Measurements from ENCODE around the gene APLP2.

APLP2 gene

GRCh38 chr11:130118636-130119387 lies 49.1 kb downstream of the APLP2 start:
- no peak for DNase-seq (ENCODE audit: low read depth)

- DNase-seq (ENCODE audit: low read depth) = no peak
Measured at GRCh38 chr11:130120045-130120444, 50.4 kb downstream of the APLP2 start.

DNA sequence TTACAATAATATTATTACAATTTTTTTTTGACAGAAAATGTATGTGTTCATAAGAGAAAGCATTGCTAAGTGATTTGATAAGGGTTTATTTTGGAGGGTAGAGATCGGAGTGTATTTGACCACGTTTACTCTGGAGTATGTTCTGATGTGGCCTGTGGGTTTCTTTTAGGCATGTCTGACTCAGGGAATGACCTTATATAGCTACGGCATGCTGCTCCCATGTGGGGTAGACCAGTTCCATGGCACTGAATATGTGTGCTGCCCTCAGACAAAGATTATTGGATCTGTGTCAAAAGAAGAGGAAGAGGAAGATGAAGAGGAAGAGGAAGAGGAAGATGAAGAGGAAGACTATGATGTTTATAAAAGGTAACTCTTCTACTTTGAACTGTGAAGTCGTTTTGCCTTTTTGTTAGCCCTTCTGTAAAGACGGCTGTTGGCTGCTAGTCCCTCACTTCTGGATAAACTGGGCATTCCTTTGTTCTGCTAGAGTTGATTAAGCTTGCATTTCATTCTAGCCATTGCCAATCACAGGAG lies 51.8 kb downstream of the APLP2 start:
- no peak for DNase-seq (ENCODE audit: low read depth)

DNA sequence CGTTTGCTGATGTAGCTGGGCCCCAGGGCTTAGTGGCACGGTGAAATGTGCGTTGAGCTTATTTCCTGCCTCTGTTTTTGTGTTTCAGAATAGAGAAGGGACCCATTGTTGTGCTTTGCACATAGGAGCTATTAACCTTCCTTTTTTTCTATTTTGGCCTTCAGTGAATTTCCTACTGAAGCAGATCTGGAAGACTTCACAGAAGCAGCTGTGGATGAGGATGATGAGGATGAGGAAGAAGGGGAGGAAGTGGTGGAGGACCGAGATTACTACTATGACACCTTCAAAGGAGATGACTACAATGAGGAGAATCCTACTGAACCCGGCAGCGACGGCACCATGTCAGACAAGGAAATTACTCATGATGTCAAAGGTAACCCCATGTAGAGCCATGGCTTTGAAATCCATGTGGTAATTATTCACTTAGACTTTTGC lies 52.5 kb downstream of the APLP2 start:
- no peak for DNase-seq (ENCODE audit: low read depth)

GRCh38 chr11:130123414-130124040 lies 53.8 kb downstream of the APLP2 start:
- no peak for DNase-seq (ENCODE audit: low read depth)

DNA sequence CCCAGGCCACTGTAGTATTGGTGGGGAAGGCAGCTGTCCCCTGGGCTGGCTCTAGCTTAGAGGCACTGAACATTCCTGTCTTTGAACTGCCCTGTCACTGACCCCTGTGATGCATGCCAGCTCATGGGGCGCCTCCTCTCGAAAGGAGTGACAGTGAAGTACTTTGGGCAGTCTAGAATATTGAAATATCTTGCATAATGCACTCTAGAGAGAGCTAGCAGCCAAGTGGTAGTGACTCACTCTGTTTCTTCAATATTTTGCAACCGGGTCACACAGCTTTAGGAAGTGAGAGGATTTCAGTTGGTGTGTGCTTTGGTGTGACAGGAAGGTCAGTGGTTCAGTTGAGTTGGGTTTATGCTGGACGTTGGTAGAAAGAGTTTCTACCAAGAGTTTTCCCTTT lies 54.4 kb downstream of the APLP2 start:
- DNase-seq (ENCODE audit: low read depth) = no peak

DNA sequence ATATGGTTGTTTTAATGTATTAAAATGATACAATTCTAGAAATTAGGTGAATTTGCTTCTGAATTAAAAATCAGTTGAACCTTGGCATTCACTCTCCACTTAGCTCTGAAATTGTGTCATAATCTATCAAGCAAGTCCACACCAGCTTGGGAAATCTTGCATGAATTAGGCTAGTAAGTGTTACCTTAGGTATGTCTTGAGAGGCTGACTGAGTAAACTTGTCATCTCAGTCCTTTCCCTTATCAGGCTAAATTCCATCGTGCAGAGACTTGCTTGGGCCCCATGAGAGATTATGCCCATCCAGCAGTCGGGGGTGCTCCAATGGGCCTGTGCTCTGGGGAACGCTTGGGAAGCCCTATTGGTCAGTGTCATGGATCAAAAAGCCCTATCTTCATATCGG lies 55.9 kb downstream of the APLP2 start:
- DNase-seq (ENCODE audit: low read depth) = no peak

GRCh38 chr11:130126516-130126915 lies 56.8 kb downstream of the APLP2 start:
- no peak for DNase-seq (ENCODE audit: low read depth)

GRCh38 chr11:130127509-130127908 lies 57.8 kb downstream of the APLP2 start:
- no peak for DNase-seq (ENCODE audit: low read depth)

- DNase-seq (ENCODE audit: low read depth) = no peak
Measured at GRCh38 chr11:130128626-130129025, 58.9 kb downstream of the APLP2 start.

- DNase-seq (ENCODE audit: low read depth) = no peak
Measured at GRCh38 chr11:130129922-130130321, 60.2 kb downstream of the APLP2 start.

DNA sequence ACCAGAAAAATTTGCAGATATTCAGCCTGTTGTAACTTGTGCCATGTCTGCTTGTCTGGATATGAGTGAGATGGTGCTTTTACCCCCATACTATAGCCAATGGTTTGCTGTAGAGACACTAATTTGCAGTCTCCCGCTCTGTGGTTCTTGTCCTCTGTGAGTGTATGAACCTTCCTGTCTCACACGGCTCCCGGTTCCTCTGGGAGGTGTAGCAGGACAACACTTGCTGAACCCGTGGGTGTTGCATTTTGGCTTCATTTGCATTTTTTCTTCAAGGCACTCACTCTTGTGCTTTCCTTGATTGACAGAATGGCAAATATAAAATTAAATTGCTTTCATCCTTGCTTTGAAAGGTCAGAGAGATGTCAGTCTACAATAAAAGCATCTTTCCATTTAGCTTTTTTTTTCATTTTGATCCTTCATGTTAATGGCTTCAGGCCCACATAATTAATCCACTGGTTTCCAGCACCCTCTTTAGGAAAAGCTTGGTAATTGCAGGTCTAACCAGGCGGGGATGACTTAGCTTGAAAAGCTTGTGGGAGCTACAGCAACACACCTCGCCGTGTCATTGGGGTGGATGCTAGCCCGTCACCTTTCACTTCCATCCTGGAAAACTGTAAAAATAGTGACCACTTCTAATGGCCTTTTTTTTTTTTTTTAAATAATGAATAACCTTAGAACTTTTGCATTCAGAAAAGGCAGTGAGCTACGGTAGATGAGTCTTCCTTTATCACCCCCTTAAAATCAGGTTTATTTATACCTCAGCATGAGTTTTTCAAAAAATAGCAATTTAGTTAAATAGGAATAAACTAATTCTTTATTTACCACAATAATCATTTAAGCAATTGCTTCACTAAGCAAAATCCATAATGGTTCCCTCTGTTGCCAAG lies 62.5 kb downstream of the APLP2 start:
- no peak for DNase-seq (ENCODE audit: low read depth)

DNA sequence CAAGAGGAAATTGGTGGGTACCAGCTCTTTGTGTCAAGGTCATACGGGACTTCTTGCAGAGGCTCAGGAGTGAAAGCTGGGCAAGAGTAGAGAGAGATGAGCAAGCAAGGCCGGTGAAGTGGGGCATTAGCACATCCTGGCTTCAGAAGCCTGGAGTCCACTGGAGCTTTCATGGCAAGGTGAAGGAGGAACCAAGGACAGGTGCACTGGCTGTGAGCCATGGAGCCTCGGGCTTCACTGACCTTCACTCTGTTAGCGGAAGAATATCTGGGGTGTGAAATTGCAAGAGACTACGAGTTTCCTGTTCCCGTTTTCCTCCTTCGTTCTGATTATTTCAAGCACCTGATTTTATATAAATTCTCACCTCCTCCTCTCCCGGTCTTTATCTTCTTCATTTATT lies 64.0 kb downstream of the APLP2 start:
- no peak for DNase-seq (ENCODE audit: low read depth)

DNA sequence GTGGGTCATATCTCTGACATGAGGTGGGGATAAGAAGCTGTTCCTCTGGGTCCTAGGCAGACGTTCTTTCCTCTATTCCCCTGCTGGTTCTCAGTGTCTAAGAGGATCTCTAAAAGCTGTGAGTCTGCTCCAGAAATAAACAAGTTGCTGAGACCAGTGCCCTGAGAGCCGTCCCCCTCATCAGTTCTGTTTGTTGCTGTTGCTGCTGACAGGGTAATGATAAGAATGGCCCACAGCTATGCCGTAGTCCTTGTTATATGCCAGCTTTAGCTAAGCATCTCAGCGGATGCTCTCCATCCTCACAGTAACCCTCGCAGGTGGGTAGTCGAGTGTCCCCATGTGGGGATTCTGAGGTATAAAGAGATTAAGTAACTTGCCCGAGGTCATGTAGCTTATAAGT lies 66.4 kb downstream of the APLP2 start:
- DNase-seq (ENCODE audit: low read depth) = no peak

DNA sequence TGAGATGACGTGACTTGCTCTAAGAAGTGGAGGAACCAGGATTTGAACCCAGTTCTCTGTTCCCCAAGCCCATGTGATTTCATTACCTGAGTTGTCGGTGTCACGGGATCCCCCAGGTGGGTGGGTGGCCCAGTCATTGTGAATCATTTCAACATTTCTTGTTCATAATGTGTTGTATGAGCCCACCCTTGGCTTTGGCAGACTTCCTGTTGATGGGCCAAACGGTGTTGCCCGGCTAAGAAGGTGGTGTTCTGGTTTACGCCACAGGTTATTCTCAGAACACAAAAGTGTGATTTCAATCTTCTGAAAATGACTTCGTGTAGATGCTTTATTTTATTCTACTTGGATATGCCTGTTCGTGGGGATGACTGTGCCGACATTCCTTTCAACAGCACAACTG lies 68.3 kb downstream of the APLP2 start:
- DNase-seq (ENCODE audit: low read depth) = no peak

DNA sequence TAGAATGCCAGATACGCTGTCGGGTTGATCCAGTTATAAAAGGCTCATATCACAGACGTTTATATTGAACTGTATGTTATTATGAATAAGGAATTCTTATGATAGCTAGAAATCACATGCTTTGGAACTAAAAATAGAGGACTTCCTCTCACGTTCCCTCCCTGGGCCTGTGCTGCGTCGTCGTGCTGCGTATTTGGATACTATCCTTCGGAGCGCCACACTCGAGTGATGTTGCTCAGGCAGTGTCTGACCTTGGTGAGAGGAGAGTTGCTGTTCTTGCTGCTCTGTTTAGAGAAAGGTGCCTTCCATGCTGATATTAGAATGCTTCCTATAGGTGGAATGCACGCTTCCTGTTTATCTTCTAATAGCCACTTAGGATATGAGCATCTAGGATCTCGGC lies 69.7 kb downstream of the APLP2 start:
- DNase-seq (ENCODE audit: low read depth) = no peak

- DNase-seq (ENCODE audit: low read depth) = no peak
Measured at GRCh38 chr11:130141561-130142341, 72.1 kb downstream of the APLP2 start.

- DNase-seq (ENCODE audit: low read depth) = no peak
Measured at GRCh38 chr11:130144141-130144540, 74.4 kb downstream of the APLP2 start.

- DNase-seq (ENCODE audit: low read depth) = no peak
Measured at GRCh38 chr11:130144861-130145281, 75.2 kb downstream of the APLP2 start.

DNA sequence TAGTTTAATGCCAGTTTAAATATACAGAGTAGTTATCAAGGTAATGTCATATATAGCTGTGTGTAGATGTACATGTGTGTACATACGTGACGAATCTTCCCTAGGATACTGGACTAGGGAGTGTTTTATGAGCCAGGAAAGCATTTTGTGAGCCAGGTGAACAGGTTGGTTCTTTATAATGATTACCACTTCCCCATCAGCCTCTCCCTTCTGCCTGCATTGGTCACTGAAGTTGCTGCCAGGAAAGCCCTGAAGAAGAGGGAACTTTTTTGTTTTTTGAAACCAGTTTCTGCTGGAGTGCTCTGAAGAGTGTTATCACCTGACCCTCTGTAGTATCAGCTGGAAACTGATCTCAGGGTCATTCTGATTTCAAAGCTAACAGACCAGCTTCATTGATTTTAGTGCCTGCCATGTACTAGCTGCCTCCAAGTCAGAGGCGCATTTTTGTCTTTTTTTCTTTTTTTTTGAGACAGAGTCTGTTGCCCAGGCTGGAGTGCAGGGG lies 75.7 kb downstream of the APLP2 start:
- no peak for DNase-seq (ENCODE audit: low read depth)

DNA sequence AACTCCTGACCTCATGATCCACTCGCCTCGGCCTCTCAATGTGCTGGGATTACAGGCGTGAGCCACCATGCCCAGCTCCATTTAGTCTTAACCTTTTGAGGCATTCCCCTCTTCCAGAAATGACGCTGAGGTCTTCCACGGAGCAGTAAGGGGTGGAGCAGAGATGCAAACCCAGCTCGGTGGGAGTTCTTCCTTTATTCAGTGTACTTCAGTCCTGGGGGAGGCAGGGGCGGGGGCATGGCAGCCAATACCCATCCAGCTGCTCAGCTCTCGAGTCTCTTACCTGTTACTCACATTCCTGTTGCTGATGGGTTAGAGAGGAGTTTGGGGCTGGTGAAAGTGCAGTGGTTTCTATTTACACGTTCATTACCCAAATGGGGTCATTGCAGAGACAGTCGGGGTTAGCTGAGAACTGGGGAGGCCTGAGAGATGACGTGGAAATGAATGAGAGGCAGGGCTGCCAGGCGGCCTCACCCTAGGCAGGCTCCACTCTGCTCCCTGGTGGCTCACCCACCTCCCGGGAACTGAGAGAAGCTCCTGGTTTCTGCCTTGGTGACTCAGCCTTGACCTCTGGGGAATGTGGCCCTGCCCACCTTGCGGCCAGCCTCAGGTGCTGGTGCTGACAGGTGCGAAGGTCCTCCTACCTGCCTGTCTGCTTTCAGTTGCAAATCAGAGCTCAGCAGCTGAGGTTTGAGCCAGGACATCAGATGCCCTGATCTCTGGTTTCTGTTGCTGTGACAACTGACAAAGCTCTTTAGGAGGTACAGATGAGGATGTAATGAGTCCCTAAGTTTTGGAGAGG lies 76.5 kb downstream of the APLP2 start:
- no peak for DNase-seq (ENCODE audit: low read depth)

All from activated T-helper 9 cell treated with anti-CD3 and anti-CD28 coated beads, Interleukin-2, amount 50 U/mL, for 16 hours (primary cell).